Right lobe of liver (tissue), 4 donors: Measurements from ENCODE around the gene NAPA.

Source experiments
- POLR2A ChIP-seq: fragments of 450-650 bp; IDR thresholded peaks from one replicate; pipeline ENCODE4 v1.6.1; 2017; ENCODE audit warnings: antibody characterized with exemption, mild to moderate bottlenecking
- TF ChIP-seq, protein P1 (sequence below), 4 donors: fragments of 200-600 bp in 3 of 4; fragments of 450-650 bp in 1 of 4; IDR thresholded peaks; one replicate each; pipeline versions ENCODE4 v1.5.1 to v1.8.0; 2016 to 2022; ENCODE audit warnings: antibody characterized with exemption in 4 of 4, mild to moderate bottlenecking in 2 of 4
- donor health status: DM: no; HTN: no; CAD: no.
- donor health status: DM: no; HTN: no; CAD: no.
- donor health status: DM: no; HTN: yes; CAD: no.

GRCh38 chr19:47518854-47519253 is 4.0 kb upstream of the NAPA start:
- TF ChIP-seq, protein P1, sequence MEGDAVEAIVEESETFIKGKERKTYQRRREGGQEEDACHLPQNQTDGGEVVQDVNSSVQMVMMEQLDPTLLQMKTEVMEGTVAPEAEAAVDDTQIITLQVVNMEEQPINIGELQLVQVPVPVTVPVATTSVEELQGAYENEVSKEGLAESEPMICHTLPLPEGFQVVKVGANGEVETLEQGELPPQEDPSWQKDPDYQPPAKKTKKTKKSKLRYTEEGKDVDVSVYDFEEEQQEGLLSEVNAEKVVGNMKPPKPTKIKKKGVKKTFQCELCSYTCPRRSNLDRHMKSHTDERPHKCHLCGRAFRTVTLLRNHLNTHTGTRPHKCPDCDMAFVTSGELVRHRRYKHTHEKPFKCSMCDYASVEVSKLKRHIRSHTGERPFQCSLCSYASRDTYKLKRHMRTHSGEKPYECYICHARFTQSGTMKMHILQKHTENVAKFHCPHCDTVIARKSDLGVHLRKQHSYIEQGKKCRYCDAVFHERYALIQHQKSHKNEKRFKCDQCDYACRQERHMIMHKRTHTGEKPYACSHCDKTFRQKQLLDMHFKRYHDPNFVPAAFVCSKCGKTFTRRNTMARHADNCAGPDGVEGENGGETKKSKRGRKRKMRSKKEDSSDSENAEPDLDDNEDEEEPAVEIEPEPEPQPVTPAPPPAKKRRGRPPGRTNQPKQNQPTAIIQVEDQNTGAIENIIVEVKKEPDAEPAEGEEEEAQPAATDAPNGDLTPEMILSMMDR (IDR thresholded peaks at IDR 0.05) = no peak
- no peak for TF ChIP-seq POLR2A
